ENCODE results near the gene PFDN4.

- no peak for TF ChIP-seq POLR2A (IDR thresholded peaks at IDR 0.05)
- TF ChIP-seq CTCF (IDR thresholded peaks at IDR 0.05): no peak
Observed at GRCh38 chr20:54256202-54256601, 48.3 kb downstream of the PFDN4 start.

Data from transverse colon (tissue), 3 donors.